HL-60 (cell line): ENCODE results near the gene GRHL1.

Experiments
- DNase-seq, 2 experiments: peaks; one replicate each; pipeline ENCODE4 v3.0.0-alpha.2; 2010 to 2020; ENCODE audit warnings: low read depth in 1 of 2, low spot score in 1 of 2
- H3K27ac ChIP-seq: fragments of 250-450 bp; sonication (Bioruptor Pico); replicated peaks from 2 replicates; pipeline ENCODE4 v1.5.1; 2020; ENCODE audit warnings: mild to moderate bottlenecking, moderate library complexity
- H3K27me3 ChIP-seq: fragments of 250-450 bp; sonication (Bioruptor Pico); 2 replicates; pipeline ENCODE4 v1.5.1; 2021; ENCODE audit warnings: mild to moderate bottlenecking, moderate library complexity; ENCODE audit not compliant: insufficient read depth, poor library complexity, severe bottlenecking
- H3K4me3 ChIP-seq: replicated peaks from 2 replicates; pipeline ENCODE4 v1.5.1; 2011; ENCODE audit warnings: mild to moderate bottlenecking, control low read depth, low read length; ENCODE audit not compliant: insufficient read depth
- CTCF ChIP-seq: IDR thresholded peaks from one replicate; pipeline ENCODE4 v1.5.1; 2011; ENCODE audit warnings: low read length, control low read depth, inconsistent platforms; ENCODE audit not compliant: insufficient read depth
- GABPA ChIP-seq: IDR thresholded peaks from 2 replicates; pipeline ENCODE4 v1.6.1; 2012; ENCODE audit warnings: low read depth
- POLR2AphosphoS5 ChIP-seq: IDR thresholded peaks from 2 replicates; pipeline ENCODE4 v1.6.1; 2012; ENCODE audit warnings: low read depth
- SPI1 ChIP-seq: IDR thresholded peaks from 2 replicates; pipeline ENCODE4 v1.6.1; 2012; ENCODE audit warnings: low read depth, mild to moderate bottlenecking, borderline replicate concordance
- TF ChIP-seq, protein P1 (sequence below): IDR thresholded peaks from 2 replicates; pipeline ENCODE4 v1.6.1; 2012; ENCODE audit warnings: low read depth; ENCODE audit not compliant: insufficient replicate concordance

Gene GRHL1

GRCh38 chr2:9995059-9995458, 43.6 kb downstream of the GRHL1 start:
- TF ChIP-seq CTCF, result no peak
- TF ChIP-seq, protein P1, sequence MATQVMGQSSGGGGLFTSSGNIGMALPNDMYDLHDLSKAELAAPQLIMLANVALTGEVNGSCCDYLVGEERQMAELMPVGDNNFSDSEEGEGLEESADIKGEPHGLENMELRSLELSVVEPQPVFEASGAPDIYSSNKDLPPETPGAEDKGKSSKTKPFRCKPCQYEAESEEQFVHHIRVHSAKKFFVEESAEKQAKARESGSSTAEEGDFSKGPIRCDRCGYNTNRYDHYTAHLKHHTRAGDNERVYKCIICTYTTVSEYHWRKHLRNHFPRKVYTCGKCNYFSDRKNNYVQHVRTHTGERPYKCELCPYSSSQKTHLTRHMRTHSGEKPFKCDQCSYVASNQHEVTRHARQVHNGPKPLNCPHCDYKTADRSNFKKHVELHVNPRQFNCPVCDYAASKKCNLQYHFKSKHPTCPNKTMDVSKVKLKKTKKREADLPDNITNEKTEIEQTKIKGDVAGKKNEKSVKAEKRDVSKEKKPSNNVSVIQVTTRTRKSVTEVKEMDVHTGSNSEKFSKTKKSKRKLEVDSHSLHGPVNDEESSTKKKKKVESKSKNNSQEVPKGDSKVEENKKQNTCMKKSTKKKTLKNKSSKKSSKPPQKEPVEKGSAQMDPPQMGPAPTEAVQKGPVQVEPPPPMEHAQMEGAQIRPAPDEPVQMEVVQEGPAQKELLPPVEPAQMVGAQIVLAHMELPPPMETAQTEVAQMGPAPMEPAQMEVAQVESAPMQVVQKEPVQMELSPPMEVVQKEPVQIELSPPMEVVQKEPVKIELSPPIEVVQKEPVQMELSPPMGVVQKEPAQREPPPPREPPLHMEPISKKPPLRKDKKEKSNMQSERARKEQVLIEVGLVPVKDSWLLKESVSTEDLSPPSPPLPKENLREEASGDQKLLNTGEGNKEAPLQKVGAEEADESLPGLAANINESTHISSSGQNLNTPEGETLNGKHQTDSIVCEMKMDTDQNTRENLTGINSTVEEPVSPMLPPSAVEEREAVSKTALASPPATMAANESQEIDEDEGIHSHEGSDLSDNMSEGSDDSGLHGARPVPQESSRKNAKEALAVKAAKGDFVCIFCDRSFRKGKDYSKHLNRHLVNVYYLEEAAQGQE, result no peak
- TF ChIP-seq GABPA, result no peak
- TF ChIP-seq POLR2AphosphoS5, result no peak
- TF ChIP-seq SPI1, result no peak
- Histone ChIP-seq H3K4me3 (no peak overlapping the region), H3K27ac (no peak overlapping the region), H3K27me3 (no peaks in the 10 kb centered on the region)
- no peak for DNase-seq

- Histone ChIP-seq H3K27me3 (no peaks in the 10 kb centered on the region), H3K27ac (no peak overlapping the region), H3K4me3 (no peak overlapping the region)
- DNase-seq, result no peak
- no peak for TF ChIP-seq CTCF
- TF ChIP-seq, protein P1, result no peak
Measured at GRCh38 chr2:9996321-9996720, 44.8 kb downstream of the GRHL1 start.

GRCh38 chr2:9997936-9998335, 46.4 kb downstream of the GRHL1 start:
- no peak overlapping the region for H3K4me3 ChIP-seq
- no peak overlapping the region for H3K27ac ChIP-seq
- no peak for DNase-seq
- no peak for TF ChIP-seq POLR2AphosphoS5
- no peak for TF ChIP-seq SPI1
- TF ChIP-seq GABPA, result no peak
- TF ChIP-seq, protein P1, result no peak
- TF ChIP-seq CTCF, result no peak
- H3K27me3 ChIP-seq, result no peaks in the 10 kb centered on the region
